ENCODE results near the gene PNPLA2. TPM values are rescaled to one million over a fixed set of nuclear protein-coding genes. Genes with fewer than 3 reads are reported as not detected.

PNPLA2 gene
- total RNA-seq, 4 donors from 2014 or later = 16.9 to 96.2 (median 37.1) TPM

DNA sequence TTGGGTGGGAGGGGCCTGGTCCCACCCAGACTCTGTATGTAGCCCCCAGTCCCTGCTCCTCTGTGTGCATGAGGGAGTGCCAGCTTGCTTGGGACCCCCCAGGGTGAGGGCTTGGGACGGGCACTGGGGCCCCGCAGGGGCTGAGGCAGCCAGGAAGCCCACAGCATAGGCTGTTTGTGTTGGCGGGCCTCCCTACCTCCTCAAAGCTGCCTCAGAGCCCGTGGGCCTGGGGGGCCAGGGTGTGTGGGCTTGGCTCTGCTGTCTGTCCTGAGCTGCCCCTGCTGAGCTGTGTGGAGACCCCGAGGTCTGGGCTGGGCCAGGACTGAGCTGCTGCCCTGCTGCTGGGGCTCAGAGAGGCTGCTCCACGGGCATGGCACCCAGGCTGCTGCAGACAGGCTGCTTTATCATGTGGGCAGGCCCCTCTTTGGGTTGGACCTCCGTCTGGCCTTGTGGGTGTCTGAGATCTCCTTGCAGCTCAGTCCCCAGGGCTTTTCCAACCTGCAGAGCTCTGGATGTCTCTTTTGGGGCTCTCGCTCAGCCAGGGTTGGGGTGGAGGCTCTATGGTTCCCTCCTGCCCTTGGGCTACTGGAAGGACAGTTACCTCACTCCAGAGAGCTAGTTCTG lies 27.3 kb downstream of the PNPLA2 start:
- no peak overlapping the region for H3K4me3 ChIP-seq
- no peaks in the 10 kb centered on the region for H3K9me3 ChIP-seq
- intact Hi-C loops (cut with DNase I; ENCODE audit: low total_unique reads) = no loop called here
- peaks cover 16 to 39% of the 10 kb centered on the region in 2 donors for H3K4me1 ChIP-seq
- no peaks in the 10 kb centered on the region for H3K36me3 ChIP-seq
- no peaks in the 10 kb centered on the region for H3K27me3 ChIP-seq
- TF ChIP-seq, protein P1, sequence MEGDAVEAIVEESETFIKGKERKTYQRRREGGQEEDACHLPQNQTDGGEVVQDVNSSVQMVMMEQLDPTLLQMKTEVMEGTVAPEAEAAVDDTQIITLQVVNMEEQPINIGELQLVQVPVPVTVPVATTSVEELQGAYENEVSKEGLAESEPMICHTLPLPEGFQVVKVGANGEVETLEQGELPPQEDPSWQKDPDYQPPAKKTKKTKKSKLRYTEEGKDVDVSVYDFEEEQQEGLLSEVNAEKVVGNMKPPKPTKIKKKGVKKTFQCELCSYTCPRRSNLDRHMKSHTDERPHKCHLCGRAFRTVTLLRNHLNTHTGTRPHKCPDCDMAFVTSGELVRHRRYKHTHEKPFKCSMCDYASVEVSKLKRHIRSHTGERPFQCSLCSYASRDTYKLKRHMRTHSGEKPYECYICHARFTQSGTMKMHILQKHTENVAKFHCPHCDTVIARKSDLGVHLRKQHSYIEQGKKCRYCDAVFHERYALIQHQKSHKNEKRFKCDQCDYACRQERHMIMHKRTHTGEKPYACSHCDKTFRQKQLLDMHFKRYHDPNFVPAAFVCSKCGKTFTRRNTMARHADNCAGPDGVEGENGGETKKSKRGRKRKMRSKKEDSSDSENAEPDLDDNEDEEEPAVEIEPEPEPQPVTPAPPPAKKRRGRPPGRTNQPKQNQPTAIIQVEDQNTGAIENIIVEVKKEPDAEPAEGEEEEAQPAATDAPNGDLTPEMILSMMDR (IDR thresholded peaks at IDR 0.05) = no peak
- no peak for TF ChIP-seq POLR2A (IDR thresholded peaks at IDR 0.05)
- H3K27ac ChIP-seq = peak overlapping the region; percentile 95 to 97
- DNase-seq = no peak

DNA sequence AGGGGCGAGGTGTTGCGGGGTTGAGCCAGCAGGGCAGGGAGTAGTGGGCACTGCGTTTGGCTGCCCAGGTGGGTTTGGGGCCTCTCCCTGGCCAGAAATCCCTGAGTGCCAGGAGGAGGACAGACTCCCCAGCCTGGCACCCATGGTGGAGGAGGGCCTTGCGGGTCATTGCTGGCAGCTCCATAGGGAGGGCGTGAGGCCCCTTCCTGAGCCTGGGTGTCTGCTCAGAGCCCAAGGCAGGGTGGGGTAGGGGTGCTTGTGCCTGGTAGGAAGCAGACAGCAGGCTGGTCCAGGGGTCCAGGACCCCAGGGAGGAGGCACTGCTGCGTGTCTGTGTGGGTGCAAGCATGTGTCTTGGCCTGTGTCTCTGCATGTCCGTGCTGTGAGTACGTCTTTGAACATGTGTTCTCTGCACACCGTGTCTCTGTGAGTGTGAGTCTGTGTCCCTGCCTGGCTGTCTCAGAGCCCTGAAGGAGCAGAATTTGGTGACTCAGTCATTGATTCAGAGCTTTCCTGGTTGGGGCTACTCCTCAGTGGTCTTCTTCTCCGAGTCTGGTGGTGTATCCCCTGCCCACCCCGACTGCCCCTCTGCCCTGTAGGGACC lies 27.9 kb downstream of the PNPLA2 start:
- Histone ChIP-seq H3K36me3 (no peaks in the 10 kb centered on the region), H3K9me3 (no peaks in the 10 kb centered on the region), H3K4me1 (peaks cover 10 to 36% of the 10 kb centered on the region in 2 donors), H3K27me3 (no peaks in the 10 kb centered on the region), H3K4me3 (no peak overlapping the region), H3K27ac (peak overlapping the region in 1 of 2 donors; percentile 95)
- no peak for TF ChIP-seq POLR2A (IDR thresholded peaks at IDR 0.05)
- TF ChIP-seq, protein P1 (IDR thresholded peaks at IDR 0.05) = no peak
- DNase-seq = no peak
- intact Hi-C loops (cut with DNase I; ENCODE audit: low total_unique reads) = no loop called here

DNA sequence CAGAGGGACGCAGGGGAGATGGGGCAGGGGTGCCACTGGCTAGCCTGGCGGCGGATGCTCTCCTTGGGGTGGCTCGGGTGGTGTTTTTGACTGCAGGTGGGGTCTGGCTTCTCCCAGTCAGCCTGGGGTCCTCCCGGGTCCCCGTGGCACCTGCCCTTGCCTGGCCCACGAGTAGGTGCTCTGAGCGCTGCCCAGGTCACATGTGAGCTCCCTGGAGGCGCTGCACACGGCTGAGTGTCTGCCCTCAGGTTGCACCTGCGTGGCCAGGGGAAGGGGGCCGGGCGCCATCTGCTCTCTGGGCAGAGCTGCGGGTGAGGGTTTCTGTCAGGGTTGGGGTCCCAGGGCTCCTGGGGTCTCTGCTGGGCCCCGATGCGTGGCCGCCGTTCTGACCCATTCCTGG lies 29.2 kb downstream of the PNPLA2 start:
- H3K27ac ChIP-seq = peak overlapping the region in 1 of 2 donors; percentile 69
- peaks cover 10 to 36% of the 10 kb centered on the region in 2 donors for H3K4me1 ChIP-seq
- intact Hi-C loops (cut with DNase I; ENCODE audit: low total_unique reads) = no loop called here
- no peak for DNase-seq
- H3K9me3 ChIP-seq = no peaks in the 10 kb centered on the region
- H3K36me3 ChIP-seq = no peaks in the 10 kb centered on the region
- no peaks in the 10 kb centered on the region for H3K27me3 ChIP-seq
- H3K4me3 ChIP-seq = no peak overlapping the region
- TF ChIP-seq, protein P1 (IDR thresholded peaks at IDR 0.05) = no peak
- TF ChIP-seq POLR2A (IDR thresholded peaks at IDR 0.05) = no peak

DNA sequence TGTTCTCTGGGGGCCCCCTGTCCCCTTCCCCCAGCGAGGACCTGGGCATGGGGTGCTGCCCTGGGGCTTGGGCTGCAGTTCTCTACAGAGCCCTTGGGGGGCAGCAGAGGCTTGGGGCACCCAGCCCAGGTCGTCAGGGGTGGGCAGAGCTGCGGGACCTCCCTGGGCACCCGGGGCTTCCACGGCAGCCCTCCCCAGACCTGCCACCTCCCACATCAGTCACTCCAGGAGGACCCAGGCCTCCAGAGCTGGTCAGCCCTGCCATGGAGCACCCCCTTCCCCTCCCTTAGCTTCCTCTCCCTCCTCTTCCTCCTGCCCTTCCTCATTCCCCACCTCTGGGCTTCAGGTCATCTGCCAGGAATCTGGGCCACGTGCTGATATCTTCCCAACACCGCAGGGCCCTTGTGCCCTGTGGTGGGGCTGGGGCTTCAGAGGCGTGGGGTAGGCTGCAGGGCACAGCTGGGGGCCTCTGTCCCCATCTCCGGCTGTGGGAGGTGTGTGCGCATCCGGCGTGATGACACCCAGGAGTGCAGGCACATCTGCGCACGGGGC lies 29.7 kb downstream of the PNPLA2 start:
- no peaks in the 10 kb centered on the region for H3K27me3 ChIP-seq
- no peak overlapping the region for H3K4me3 ChIP-seq
- no peaks in the 10 kb centered on the region for H3K36me3 ChIP-seq
- DNase-seq = no peak
- peaks cover 10 to 36% of the 10 kb centered on the region in 2 donors for H3K4me1 ChIP-seq
- no peaks in the 10 kb centered on the region for H3K9me3 ChIP-seq
- H3K27ac ChIP-seq = peak overlapping the region in 1 of 2 donors; percentile 69
- TF ChIP-seq, protein P1 (IDR thresholded peaks at IDR 0.05) = peak; percentile 65 to 89 (median 82)
- no peak for TF ChIP-seq POLR2A (IDR thresholded peaks at IDR 0.05)
- intact Hi-C loops (cut with DNase I; ENCODE audit: low total_unique reads) = no loop called here

Data from uterus (tissue), 4 donors.